ENCODE measurements around the gene FSD1. TPM values are rescaled to one million over a fixed set of nuclear protein-coding genes. Genes with fewer than 3 reads are reported as not detected.

The FSD1 gene
- total RNA-seq, 1 donor from 2014 or later: 48.3 TPM

DNA sequence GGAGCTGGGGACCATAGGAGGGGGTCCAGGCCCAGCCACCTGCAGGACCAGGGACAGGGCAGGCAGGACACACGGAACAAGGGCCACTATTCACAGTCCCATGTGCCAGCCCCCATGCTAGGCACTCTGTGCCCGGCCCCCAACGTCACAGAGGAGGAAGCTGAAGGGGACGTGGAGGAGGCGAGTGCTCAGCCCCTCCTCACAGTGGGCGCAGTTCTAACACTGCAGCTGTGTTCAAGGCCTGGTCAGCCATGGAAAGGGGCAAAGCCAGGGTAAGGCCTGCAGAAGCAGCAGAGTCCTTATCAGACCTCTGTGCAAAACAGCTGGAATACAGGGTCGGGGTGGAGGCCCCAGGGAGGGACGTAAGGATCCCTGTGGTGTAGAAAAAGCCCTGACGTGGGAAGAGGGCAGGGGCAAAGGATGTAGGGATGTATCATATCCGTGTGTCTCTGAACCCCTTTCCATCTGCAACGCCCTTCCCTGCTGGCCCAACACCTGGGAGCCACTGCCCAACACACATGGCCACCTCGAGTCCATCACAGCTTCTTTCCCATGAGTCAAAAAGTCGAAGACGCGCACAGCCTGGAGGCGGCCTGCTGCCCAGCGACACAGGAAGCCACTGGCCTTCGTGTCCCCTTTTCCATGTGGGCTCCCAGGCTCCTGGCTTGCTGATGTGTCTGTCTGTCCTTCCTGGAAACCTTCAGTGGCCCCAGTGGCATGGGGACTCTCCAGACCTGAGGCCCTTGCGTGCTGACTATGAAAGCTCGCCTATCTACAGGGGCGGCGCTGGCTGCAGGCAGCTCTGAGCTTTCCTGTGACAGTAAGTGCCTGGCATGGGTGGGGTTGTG is 68.0 kb downstream of the FSD1 start:
- Mint-ChIP-seq H3K4me3 (no peak overlapping the region), H3K9me3 (no peaks in the 10 kb centered on the region), H3K36me3 (peaks cover 2% of the 10 kb centered on the region), H3K27ac (no peak overlapping the region), H3K27me3 (ENCODE audit: insufficient read depth, low read depth) (peaks cover 2% of the 10 kb centered on the region), H3K4me1 (peaks cover 49% of the 10 kb centered on the region)
- peaks cover 39% of the 10 kb centered on the region for H3K4me1 ChIP-seq
- no peak overlapping the region for H3K9ac ChIP-seq
- H2AFZ ChIP-seq (replicated peaks): no peak overlapping the region
- no peaks in the 10 kb centered on the region for H3K36me3 ChIP-seq
- H3K4me3 ChIP-seq: no peak overlapping the region
- no peak overlapping the region for H3K27ac ChIP-seq
- H3F3A ChIP-seq (ENCODE audit: low read depth): peaks cover 21% of the 10 kb centered on the region
- no peak overlapping the region for H3K4me2 ChIP-seq
- DNase-seq (ENCODE audit: low spot score): no peak
- no peaks in the 10 kb centered on the region for H3K27me3 ChIP-seq
- TF ChIP-seq EZH2phosphoT487 (IDR thresholded peaks at IDR 0.05) (no peak), EZH2 (IDR thresholded peaks at IDR 0.05) (no peak)
- TF ChIP-seq, protein P1, sequence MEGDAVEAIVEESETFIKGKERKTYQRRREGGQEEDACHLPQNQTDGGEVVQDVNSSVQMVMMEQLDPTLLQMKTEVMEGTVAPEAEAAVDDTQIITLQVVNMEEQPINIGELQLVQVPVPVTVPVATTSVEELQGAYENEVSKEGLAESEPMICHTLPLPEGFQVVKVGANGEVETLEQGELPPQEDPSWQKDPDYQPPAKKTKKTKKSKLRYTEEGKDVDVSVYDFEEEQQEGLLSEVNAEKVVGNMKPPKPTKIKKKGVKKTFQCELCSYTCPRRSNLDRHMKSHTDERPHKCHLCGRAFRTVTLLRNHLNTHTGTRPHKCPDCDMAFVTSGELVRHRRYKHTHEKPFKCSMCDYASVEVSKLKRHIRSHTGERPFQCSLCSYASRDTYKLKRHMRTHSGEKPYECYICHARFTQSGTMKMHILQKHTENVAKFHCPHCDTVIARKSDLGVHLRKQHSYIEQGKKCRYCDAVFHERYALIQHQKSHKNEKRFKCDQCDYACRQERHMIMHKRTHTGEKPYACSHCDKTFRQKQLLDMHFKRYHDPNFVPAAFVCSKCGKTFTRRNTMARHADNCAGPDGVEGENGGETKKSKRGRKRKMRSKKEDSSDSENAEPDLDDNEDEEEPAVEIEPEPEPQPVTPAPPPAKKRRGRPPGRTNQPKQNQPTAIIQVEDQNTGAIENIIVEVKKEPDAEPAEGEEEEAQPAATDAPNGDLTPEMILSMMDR (IDR thresholded peaks at IDR 0.05): no peak
- peaks cover 98% of the 10 kb centered on the region for H4K20me1 ChIP-seq (ENCODE audit: low read depth)
- H3K79me2 ChIP-seq (ENCODE audit: low read depth): peaks cover 56% of the 10 kb centered on the region
- no peaks in the 10 kb centered on the region for H3K9me3 ChIP-seq (ENCODE audit: low read depth)

DNA sequence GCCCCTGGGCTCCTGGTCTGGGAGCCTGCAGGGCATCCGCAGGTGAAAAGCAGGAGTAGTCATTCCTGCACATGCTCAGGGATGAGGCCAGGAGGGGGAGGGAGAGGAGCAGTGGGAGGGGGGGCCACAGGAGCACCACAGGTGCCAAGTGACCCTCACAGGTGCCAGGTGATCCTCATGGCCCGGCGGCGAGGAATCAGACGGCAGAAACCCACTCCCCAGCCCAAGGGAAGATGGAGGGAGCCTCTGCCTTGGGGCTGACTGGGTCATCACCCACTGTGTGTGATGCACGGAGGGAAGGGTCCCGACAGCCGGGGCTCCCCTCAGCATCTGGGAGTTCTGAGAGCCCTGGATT is 68.6 kb downstream of the FSD1 start:
- no peak overlapping the region for H3K27ac Mint-ChIP-seq
- no peak overlapping the region for H2AFZ ChIP-seq (replicated peaks)
- no peak overlapping the region for H3K4me3 ChIP-seq
- H3K27ac ChIP-seq: no peak overlapping the region
- no peak for TF ChIP-seq EZH2phosphoT487 (IDR thresholded peaks at IDR 0.05)
- H3K27me3 ChIP-seq: no peaks in the 10 kb centered on the region
- H3K9me3 Mint-ChIP-seq: no peaks in the 10 kb centered on the region
- H3K4me3 Mint-ChIP-seq: no peak overlapping the region
- no peak overlapping the region for H3K4me2 ChIP-seq
- H3K4me1 Mint-ChIP-seq: peaks cover 43% of the 10 kb centered on the region
- H3K36me3 Mint-ChIP-seq: peaks cover 2% of the 10 kb centered on the region
- DNase-seq (ENCODE audit: low spot score): no peak
- H4K20me1 ChIP-seq (ENCODE audit: low read depth): peaks cover 98% of the 10 kb centered on the region
- H3K9ac ChIP-seq: no peak overlapping the region
- H3K9me3 ChIP-seq (ENCODE audit: low read depth): no peaks in the 10 kb centered on the region
- peaks cover 39% of the 10 kb centered on the region for H3K4me1 ChIP-seq
- peaks cover 2% of the 10 kb centered on the region for H3K27me3 Mint-ChIP-seq (ENCODE audit: insufficient read depth, low read depth)
- H3K79me2 ChIP-seq (ENCODE audit: low read depth): peaks cover 54% of the 10 kb centered on the region
- H3F3A ChIP-seq (ENCODE audit: low read depth): peaks cover 21% of the 10 kb centered on the region
- H3K36me3 ChIP-seq: no peaks in the 10 kb centered on the region

Other genes with a start within 250 kb of the FSD1 start
- 4.0 and 10.0 TPM in 2 replicates for gene ZBTB7A, start 237.7 kb upstream of the FSD1 start, total RNA-seq (ENCODE audit: low replicate concordance)
- 69.7 and 176 TPM in 2 replicates for gene MAP2K2, start 180.5 kb upstream of the FSD1 start, total RNA-seq (ENCODE audit: low replicate concordance)
- 0.06 TPM in 1 of 2 replicates, not detected in the other for gene CREB3L3, start 151.0 kb upstream of the FSD1 start, total RNA-seq (ENCODE audit: low replicate concordance)
- 20.1 and 27.6 TPM in 2 replicates for gene SIRT6, start 122.0 kb upstream of the FSD1 start, total RNA-seq (ENCODE audit: low replicate concordance)
- gene ANKRD24, start 121.9 kb upstream of the FSD1 start, total RNA-seq (ENCODE audit: low replicate concordance): 0.15 and 2.3 TPM in 2 replicates
- not detected in 2 replicates for gene EBI3, start 75.1 kb upstream of the FSD1 start, total RNA-seq (ENCODE audit: low replicate concordance)
- 8.7 and 17.5 TPM in 2 replicates for gene YJU2, start 57.5 kb upstream of the FSD1 start, total RNA-seq (ENCODE audit: low replicate concordance)
- gene SHD, start 25.3 kb upstream of the FSD1 start, total RNA-seq (ENCODE audit: low replicate concordance): 0.34 TPM in 1 of 2 replicates, not detected in the other
- 0.19 and 1.3 TPM in 2 replicates for gene TMIGD2, start 2.2 kb upstream of the FSD1 start, total RNA-seq (ENCODE audit: low replicate concordance)
- gene STAP2, start 34.2 kb downstream of the FSD1 start, total RNA-seq (ENCODE audit: low replicate concordance): 5.7 and 6.8 TPM in 2 replicates
- gene MPND, start 39.0 kb downstream of the FSD1 start, total RNA-seq (ENCODE audit: low replicate concordance): 10.6 and 30.4 TPM in 2 replicates
- 25.3 and 87.0 TPM in 2 replicates for gene SH3GL1, start 95.9 kb downstream of the FSD1 start, total RNA-seq (ENCODE audit: low replicate concordance)
- gene CHAF1A, start 98.0 kb downstream of the FSD1 start, total RNA-seq (ENCODE audit: low replicate concordance): 37.5 and 82.1 TPM in 2 replicates
- gene UBXN6, start 153.2 kb downstream of the FSD1 start, total RNA-seq (ENCODE audit: low replicate concordance): 24.9 and 42.7 TPM in 2 replicates
- 36.0 and 166 TPM in 2 replicates for gene HDGFL2, start 167.7 kb downstream of the FSD1 start, total RNA-seq (ENCODE audit: low replicate concordance)
- gene PLIN4, start 213.9 kb downstream of the FSD1 start, total RNA-seq (ENCODE audit: low replicate concordance): 0.15 TPM in 1 of 2 replicates, not detected in the other
- gene PLIN5, start 230.6 kb downstream of the FSD1 start, total RNA-seq (ENCODE audit: low replicate concordance): 1.2 and 5.1 TPM in 2 replicates
- gene LRG1, start 235.4 kb downstream of the FSD1 start, total RNA-seq (ENCODE audit: low replicate concordance): 0.19 TPM in 1 of 2 replicates, not detected in the other